K562 (cell line): ENCODE data around the gene ODC1. TPM values are rescaled to one million over a fixed set of nuclear protein-coding genes. Genes with fewer than 3 reads are reported as not detected.

Experiments used
- ATAC-seq: fragments of 200-7000 bp; cut with Tn5 transposase; 3 replicates; pipeline ENCODE4 v1.9.1; 2020; ENCODE audit warnings: moderate library complexity
- BruUV-seq: library from RNA; stranded (reverse); fragments of 400-500 nt; replicated peaks from 2 replicates; lab custom pipeline; 2021; lab: Mats Ljungman, UMichigan
- CTCF ChIA-PET: fragments of 300-600 bp; formaldehyde crosslinking; extraction: SDS; loops from one replicate; lab custom pipeline; 2021; ENCODE audit warnings: low intra/inter-chr PET ratio; lab: Yijun Ruan, JAX
- POLR2A ChIA-PET: fragments of 300-600, 350-650 bp; sonication (Branson Sonifier 250); formaldehyde crosslinking; extraction: SDS; loops from one replicate; lab custom pipeline; 2021; ENCODE audit warnings: antibody characterized with exemption, inconsistent platforms; lab: Yijun Ruan, JAX
- DNase-seq, 4 experiments: peaks; one replicate each; pipeline versions ENCODE4 v3.0.0 to v3.0.0-alpha.2; 2011 to 2018; ENCODE audit warnings: low spot score in 3 of 4, mixed read lengths in 3 of 4; ENCODE audit errors: extremely low read depth in 1 of 4
- FAIRE-seq: peaks from 2 replicates; lab custom pipeline; 2011; peaks lifted over from hg19 to GRCh38; lab: Jason Lieb, UNC
- H2AFZ ChIP-seq: 2 replicates; pipeline ENCODE4 v1.6.0; 2011; ENCODE audit warnings: low read depth, low read length, control low read depth, inconsistent platforms
- H3K27ac ChIP-seq: fragments of 200-600 bp; 3 replicates; pipeline ENCODE4 v1.8.0; 2011; ENCODE audit warnings: low read depth, mild to moderate bottlenecking, control low read depth, inconsistent platforms, low read length, moderate library complexity, mixed read lengths; ENCODE audit errors: extremely low read depth
- H3K27me3 ChIP-seq, 2 experiments: fragments of 300-600 bp in 1 of 2; 2 replicates in 1 of 2; 3 replicates in 1 of 2; pipeline versions ENCODE4 v1.6.0 to v1.8.0; 2011; ENCODE audit warnings: inconsistent platforms in 2 of 2, low read length in 2 of 2, mild to moderate bottlenecking in 1 of 2, mixed read lengths in 1 of 2, moderate library complexity in 1 of 2; ENCODE audit not compliant: control insufficient read depth in 2 of 2, insufficient read depth in 2 of 2
- H3K36me3 ChIP-seq: fragments of 300-600 bp; 3 replicates; pipeline ENCODE4 v1.8.0; 2011; ENCODE audit warnings: mild to moderate bottlenecking, low read length, inconsistent platforms; ENCODE audit not compliant: control insufficient read depth, insufficient read depth
- H3K4me1 ChIP-seq, 2 experiments: fragments of 200-600 bp in 1 of 2; replicated peaks in 1 of 2; 2 replicates in 1 of 2; 3 replicates in 1 of 2; pipeline versions ENCODE4 v1.5.1 to v1.8.0; 2011; ENCODE audit warnings: inconsistent platforms in 2 of 2, low read length in 2 of 2, mild to moderate bottlenecking in 1 of 2, mixed read lengths in 1 of 2, moderate library complexity in 1 of 2; ENCODE audit not compliant: control insufficient read depth in 2 of 2, insufficient read depth in 2 of 2
- H3K4me2 ChIP-seq: 2 replicates; pipeline ENCODE4 v1.6.1; 2011; ENCODE audit warnings: low read length, control low read depth, inconsistent platforms, mixed read lengths; ENCODE audit not compliant: insufficient read depth
- H3K4me3 ChIP-seq: fragments of 200-600 bp; sonication (generic), shearing (Covaris generic); 2 replicates; pipeline ENCODE4 v1.5.1; 2016; ENCODE audit warnings: control low read depth, inconsistent platforms
- H3K79me2 ChIP-seq: fragments of 200-600 bp; 3 replicates; pipeline ENCODE4 v1.8.0; 2011; ENCODE audit warnings: low read length, inconsistent platforms; ENCODE audit not compliant: control insufficient read depth, insufficient read depth
- H3K9ac ChIP-seq, 2 experiments: 2 replicates each; pipeline versions ENCODE4 v1.6.0 to v1.6.1; 2011; ENCODE audit warnings: low read depth in 2 of 2, low read length in 2 of 2, control low read depth in 1 of 2, inconsistent platforms in 1 of 2, mild to moderate bottlenecking in 1 of 2, mixed read lengths in 1 of 2; ENCODE audit not compliant: insufficient read depth in 1 of 2
- H3K9me1 ChIP-seq: one replicate; pipeline ENCODE4 v1.6.0; 2011; ENCODE audit warnings: inconsistent platforms, mild to moderate bottlenecking, low read length, moderate library complexity; ENCODE audit not compliant: control insufficient read depth, insufficient read depth
- H3K9me3 ChIP-seq: replicated peaks from 2 replicates; pipeline ENCODE4 v1.5.1; 2011; ENCODE audit warnings: low read depth, low read length, inconsistent platforms; ENCODE audit not compliant: control insufficient read depth, insufficient read depth
- H4K20me1 ChIP-seq: replicated peaks from 2 replicates; pipeline ENCODE4 v1.6.1; 2011; ENCODE audit warnings: low read length, inconsistent platforms, mixed read lengths; ENCODE audit not compliant: control insufficient read depth, insufficient read depth
- CAMTA2 ChIP-seq: fragments of 250-450 bp; sonication (Bioruptor Pico); conservative IDR thresholded peaks from 2 replicates; pipeline ENCODE4 v1.5.1; 2022
- PHB2 ChIP-seq: fragments of 450-650 bp; IDR thresholded peaks from 2 replicates; pipeline ENCODE4 v1.6.1; 2017; ENCODE audit warnings: low read depth
- POLR2G ChIP-seq: fragments of 200-400 bp; formaldehyde crosslinking; IDR thresholded peaks from 2 replicates; pipeline ENCODE4 v1.6.1; 2017; ENCODE audit warnings: low read depth, mild to moderate bottlenecking, antibody characterized with exemption, low read length, moderate library complexity
- RBM22 ChIP-seq: fragments of 200-400 bp; formaldehyde crosslinking; IDR thresholded peaks from 2 replicates; pipeline ENCODE4 v1.6.1; 2018; ENCODE audit warnings: low read length, low read depth; ENCODE audit not compliant: poor library complexity, severe bottlenecking
- ZHX1 ChIP-seq: fragments of 150-350 bp; conservative IDR thresholded peaks from 2 replicates; pipeline ENCODE4 v1.6.1; 2014; ENCODE audit warnings: low read length
- ZNF644 ChIP-seq: fragments of 200-800 bp; sonication (Bioruptor generic); IDR thresholded peaks from 2 replicates; pipeline ENCODE4 v1.6.1; 2016; ENCODE audit warnings: low read depth, missing genetic modification characterization, missing compliant biosample characterization
- WGBS: fragments of 100-300 bp; shearing (Covaris generic); methylation state at CpG from one replicate; pipeline ENCODE4 v1.1.6; 2016; ENCODE audit warnings: low coverage, mixed read lengths; ENCODE audit not compliant: insufficient coverage; ENCODE audit errors: missing lambda C conversion rate; 5-methylcytosine and 5-hydroxymethylcytosine counted together
- in situ Hi-C: fragments of 300-500 bp; cut with MboI; formaldehyde crosslinking; loops from 4 replicates; pipeline ENCODE4 v1.15.0; 2018; ENCODE audit warnings: inconsistent platforms, mixed read lengths
- intact Hi-C: fragments of 100-400 bp; cut with micrococcal nuclease; formaldehyde crosslinking; loops from 2 replicates; pipeline ENCODE4 v1.14.2; 2022
- polyA plus RNA-seq, 8 experiments: library from polyadenylated mRNA; depleted of rRNA in 4 of 8; stranded (reverse) in 5 of 8; unstranded in 3 of 8; fragments of >200 nt; fragmentation: Nextera tagmentation in 2 of 8; fragmentation: Illumina TruSeq in 1 of 8; extraction: Ambion mirVana in 2 of 8; extraction: Trizol in 1 of 8; gene quantifications; 2 replicates each; pipeline versions ENCODE4 v1.2.1 to v1.2.3, GENCODE V29; 2011 to 2014; ENCODE audit warnings: inconsistent platforms in 1 of 8, missing spikeins in 1 of 8
- total RNA-seq, 7 experiments: library from RNA; depleted of rRNA in 6 of 7; stranded (reverse); fragments of >200 nt in 6 of 7; fragmentation: Illumina TruSeq in 2 of 7; extraction: Trizol in 2 of 7; gene quantifications; 2 replicates each; pipeline versions ENCODE4 v1.2.1 to v1.2.3, GENCODE V29; 2011 to 2021; ENCODE audit warnings: low replicate concordance in 1 of 7

ODC1 gene
- total and polyA plus RNA-seq, 9 of the 15 experiments (the other 6 are each of a cell fraction or from before 2014, with no cell fraction given) = 142 to 563 (median 457) TPM

GRCh38 chr2:10427618-10427949 lies 20.5 kb downstream of the ODC1 start:
- TF ChIP-seq PHB2 (no peak), ZNF644 (tag) (no peak), CAMTA2 (CRISPR knock-in tag) (no peak)
- TF ChIP-seq, all 486 proteins: peak for 0
- Histone ChIP-seq H3K4me1 (peaks cover 0 to 17% of the 10 kb centered on the region in 2 experiments; a peak in 3 of 5 replicates), H3K4me3 (no peak overlapping the region), H3K27me3 (no peaks in the 10 kb centered on the region), H3K79me2 (no peaks in the 10 kb centered on the region), H3K9ac (no peak overlapping the region; a peak in 1 of 4 replicates), H3K36me3 (peaks cover 13% of the 10 kb centered on the region; the same call in 1 of the 3 replicates), H2AFZ (no peak overlapping the region), H3K4me2 (no peak overlapping the region), H3K27ac (no peak overlapping the region), H4K20me1 (0 out of 2 replicates have a peak, but pooled peaks cover 3% of the 10 kb centered on the region), H3K9me1 (no peaks in the 10 kb centered on the region), H3K9me3 (no peaks in the 10 kb centered on the region)
- CTCF ChIA-PET = no interaction called here
- intact Hi-C loops (no loop called here), in situ Hi-C loops (no loop called here)
- FAIRE-seq = no peak
- no peak for ATAC-seq
- POLR2A ChIA-PET = interaction anchor here (1.0 to 1.2 kb wide), 2 partner anchors 18 to 120 kb away, joined by 4 to 7 read pairs; no protein-coding TSS in a partner anchor
- BruUV-seq = no TSS peak
- no peak for DNase-seq
- WGBS = 72% methylated on average over 13 of the region's 17 CpGs

GRCh38 chr2:10426726-10427617 lies 21.2 kb downstream of the ODC1 start:
- H4K20me1 ChIP-seq = 0 out of 2 replicates have a peak, but pooled peaks cover 3% of the 10 kb centered on the region
- ATAC-seq (no peak), DNase-seq (no peak), FAIRE-seq (no peak)
- no peak overlapping the region for H3K27ac ChIP-seq
- H3K79me2 ChIP-seq = no peaks in the 10 kb centered on the region
- TF ChIP-seq POLR2G (peak; percentile 59), ZHX1 (no peak), RBM22 (peak; percentile 81)
- 87% methylated on average over 35 of the region's 40 CpGs for WGBS
- H3K4me3 ChIP-seq = no peak overlapping the region
- no peak overlapping the region for H3K9ac ChIP-seq
- H2AFZ ChIP-seq = no peak overlapping the region
- H3K27me3 ChIP-seq = no peaks in the 10 kb centered on the region
- no peaks in the 10 kb centered on the region for H3K9me3 ChIP-seq
- intact Hi-C loops = no loop called here
- no peaks in the 10 kb centered on the region for H3K9me1 ChIP-seq
- H3K4me2 ChIP-seq = no peak overlapping the region
- peaks cover 0 to 11% of the 10 kb centered on the region in 2 experiments; a peak in 3 of 5 replicates for H3K4me1 ChIP-seq
- CTCF ChIA-PET = no interaction called here
- POLR2A ChIA-PET = interaction anchor here (0.8 to 1.7 kb wide), 5 partner anchors 8 to 304 kb away, joined by 3 to 7 read pairs (median 4); partner anchors contain the start of gene RRM2
- in situ Hi-C loops = no loop called here
- BruUV-seq = TSS peak; percentile 67
- H3K36me3 ChIP-seq = peaks cover 19% of the 10 kb centered on the region; the same call in 1 of the 3 replicates
